Lower leg skin (tissue), 4 donors: ENCODE results near the gene LMX1A. TPM values are rescaled to one million over a fixed set of nuclear protein-coding genes. Genes with fewer than 3 reads are reported as not detected.

Experiments
- DNase-seq, 2 donors: peaks; one replicate each; pipeline ENCODE4 v3.0.0-alpha.2; 2019; ENCODE audit warnings: low spot score in 2 of 2
- H3K4me3 ChIP-seq: fragments of 200-600 bp; sonication (generic); 2 replicates; pipeline ENCODE4 v1.5.1; 2017; ENCODE audit warnings: mild to moderate bottlenecking, low read depth; ENCODE audit not compliant: poor library complexity, severe bottlenecking
- POLR2A ChIP-seq, 2 donors: fragments of 450-650 bp; IDR thresholded peaks; one replicate each; pipeline ENCODE4 v1.6.1; 2016 to 2017; ENCODE audit warnings: antibody characterized with exemption in 2 of 2, mild to moderate bottlenecking in 1 of 2, moderate library complexity in 1 of 2
- WGBS, 2 donors: methylation state at CpG; one replicate each; pipeline ENCODE4 v1.1.5; 2018; 5-methylcytosine and 5-hydroxymethylcytosine counted together
- intact Hi-C: fragments of 100-400 bp; cut with DNase I; formaldehyde crosslinking; loops from one replicate; pipeline ENCODE4 v1.15.0; 2023; ENCODE audit warnings: low total_unique reads
- total RNA-seq, 4 donors: library from RNA; depleted of rRNA; stranded (reverse); fragments of >200 nt; gene quantifications; one replicate each; pipeline ENCODE4 v1.1.0, GENCODE V29; 2016
- TF ChIP-seq, protein P1 (sequence below), 3 donors: fragments of 450-650 bp; IDR thresholded peaks; one replicate each; pipeline ENCODE4 v1.5.1; 2016; ENCODE audit warnings: antibody characterized with exemption in 3 of 3, mild to moderate bottlenecking in 3 of 3, moderate library complexity in 2 of 3

The LMX1A gene
- total RNA-seq, 4 donors from 2014 or later: 0.29 TPM; not detected in 3

GRCh38 chr1:165395478-165395877 lies 39.0 kb upstream of the LMX1A start:
- intact Hi-C loops: loop anchor here (5.0 to 10.0 kb wide), 2 partner anchors 59 to 197 kb away; no protein-coding TSS in a partner anchor
- DNase-seq: no peak
- TF ChIP-seq, protein P1, sequence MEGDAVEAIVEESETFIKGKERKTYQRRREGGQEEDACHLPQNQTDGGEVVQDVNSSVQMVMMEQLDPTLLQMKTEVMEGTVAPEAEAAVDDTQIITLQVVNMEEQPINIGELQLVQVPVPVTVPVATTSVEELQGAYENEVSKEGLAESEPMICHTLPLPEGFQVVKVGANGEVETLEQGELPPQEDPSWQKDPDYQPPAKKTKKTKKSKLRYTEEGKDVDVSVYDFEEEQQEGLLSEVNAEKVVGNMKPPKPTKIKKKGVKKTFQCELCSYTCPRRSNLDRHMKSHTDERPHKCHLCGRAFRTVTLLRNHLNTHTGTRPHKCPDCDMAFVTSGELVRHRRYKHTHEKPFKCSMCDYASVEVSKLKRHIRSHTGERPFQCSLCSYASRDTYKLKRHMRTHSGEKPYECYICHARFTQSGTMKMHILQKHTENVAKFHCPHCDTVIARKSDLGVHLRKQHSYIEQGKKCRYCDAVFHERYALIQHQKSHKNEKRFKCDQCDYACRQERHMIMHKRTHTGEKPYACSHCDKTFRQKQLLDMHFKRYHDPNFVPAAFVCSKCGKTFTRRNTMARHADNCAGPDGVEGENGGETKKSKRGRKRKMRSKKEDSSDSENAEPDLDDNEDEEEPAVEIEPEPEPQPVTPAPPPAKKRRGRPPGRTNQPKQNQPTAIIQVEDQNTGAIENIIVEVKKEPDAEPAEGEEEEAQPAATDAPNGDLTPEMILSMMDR (IDR thresholded peaks at IDR 0.05): no peak
- TF ChIP-seq POLR2A (IDR thresholded peaks at IDR 0.05): no peak
- no peak overlapping the region for H3K4me3 ChIP-seq

GRCh38 chr1:165392634-165393571 lies 36.4 kb upstream of the LMX1A start:
- intact Hi-C loops: loop anchor here (10.0 kb wide), 1 partner anchor 62 kb away; no protein-coding TSS in a partner anchor
- 14 to 15% methylated on average over 19 of the region's 19 CpGs for WGBS, 2 donors
- TF ChIP-seq, protein P1 (IDR thresholded peaks at IDR 0.05): peak in 1 of 3 donors; percentile 91
- no peak for TF ChIP-seq POLR2A (IDR thresholded peaks at IDR 0.05)
- no peak overlapping the region for H3K4me3 ChIP-seq
- peak; percentile 89 to 97 for DNase-seq

- WGBS, 2 donors: 89 to 90% methylated on average over 2 of the region's 2 CpGs
- intact Hi-C loops: loop anchor here (10.0 kb wide), 1 partner anchor 65 kb away; no protein-coding TSS in a partner anchor
- no peak for DNase-seq
- no peak overlapping the region for H3K4me3 ChIP-seq
- no peak for TF ChIP-seq POLR2A (IDR thresholded peaks at IDR 0.05)
- TF ChIP-seq, protein P1 (IDR thresholded peaks at IDR 0.05): no peak
Observed at GRCh38 chr1:165389609-165390008, 33.1 kb upstream of the LMX1A start.

GRCh38 chr1:165387961-165388360 lies 31.4 kb upstream of the LMX1A start:
- WGBS, 2 donors: 56 to 64% methylated on average over 2 of the region's 2 CpGs
- intact Hi-C loops: no loop called here
- no peak overlapping the region for H3K4me3 ChIP-seq
- no peak for DNase-seq
- no peak for TF ChIP-seq POLR2A (IDR thresholded peaks at IDR 0.05)
- TF ChIP-seq, protein P1 (IDR thresholded peaks at IDR 0.05): no peak

- DNase-seq: no peak
- intact Hi-C loops: no loop called here
- TF ChIP-seq POLR2A (IDR thresholded peaks at IDR 0.05): no peak
- TF ChIP-seq, protein P1 (IDR thresholded peaks at IDR 0.05): no peak
- H3K4me3 ChIP-seq: no peak overlapping the region
- 50 to 62% methylated on average over 2 of the region's 2 CpGs for WGBS, 2 donors
Observed at GRCh38 chr1:165387505-165387904, 31.0 kb upstream of the LMX1A start.
